ENCODE measurements around the gene TMEM59.
"Not testable (repeated sequence)": the region's sequence is repeated elsewhere in the genome, so short reads cannot be mapped to it uniquely, and the experiment has no call there.

TMEM59 gene

GRCh38 chr1:54037476-54037875 is 15.5 kb downstream of the TMEM59 start:
- TF ChIP-seq CTCF (IDR thresholded peaks at IDR 0.05) = no peak
- H3K4me3 ChIP-seq = no peak overlapping the region

GRCh38 chr1:54028306-54029251 is 24.4 kb downstream of the TMEM59 start:
- no peak overlapping the region for H3K27ac ChIP-seq

More at GRCh38 chr1:54037476-54037875, 15.5 kb downstream of the TMEM59 start:
- H3K27ac ChIP-seq = no peak overlapping the region
- DNase-seq (ENCODE audit: low spot score) = no peak

GRCh38 chr1:54027848-54028247 is 25.2 kb downstream of the TMEM59 start:
- TF ChIP-seq CTCF (IDR thresholded peaks at IDR 0.05) = no peak
- Histone ChIP-seq H3K4me3 (no peak overlapping the region), H3K27ac (no peak overlapping the region)
- no peak for DNase-seq (ENCODE audit: low spot score)

More at GRCh38 chr1:54028306-54029251, 24.4 kb downstream of the TMEM59 start:
- TF ChIP-seq CTCF (IDR thresholded peaks at IDR 0.05) = no peak
- no peak for DNase-seq (ENCODE audit: low spot score)
- H3K4me3 ChIP-seq = no peak overlapping the region

- H3K27ac ChIP-seq; H3K4me3 ChIP-seq; DNase-seq (ENCODE audit: low spot score): not testable (repeated sequence)
Measured at GRCh38 chr1:54024811-54025210, 28.2 kb downstream of the TMEM59 start.

- no peak overlapping the region for H3K27ac ChIP-seq
- no peak for DNase-seq (ENCODE audit: low spot score)
- no peak for TF ChIP-seq CTCF (IDR thresholded peaks at IDR 0.05)
Measured at GRCh38 chr1:54024358-54024757, 28.6 kb downstream of the TMEM59 start.

GRCh38 chr1:54019562-54020176 is 33.3 kb downstream of the TMEM59 start:
- H3K27ac ChIP-seq; H3K4me3 ChIP-seq; DNase-seq (ENCODE audit: low spot score): not testable (repeated sequence)

More at GRCh38 chr1:54024358-54024757, 28.6 kb downstream of the TMEM59 start:
- H3K4me3 ChIP-seq = no peak overlapping the region

- no peak for TF ChIP-seq CTCF (IDR thresholded peaks at IDR 0.05)
- Histone ChIP-seq H3K27ac (no peak overlapping the region), H3K4me3 (no peak overlapping the region)
- no peak for DNase-seq (ENCODE audit: low spot score)
Measured at GRCh38 chr1:54018635-54019034, 34.4 kb downstream of the TMEM59 start.

- Histone ChIP-seq H3K4me3 (no peak within 1 kb of the TSS), H3K27ac (no peak within 1 kb of the TSS)
- DNase-seq (ENCODE audit: low spot score) = no peak
- no peak for TF ChIP-seq CTCF (IDR thresholded peaks at IDR 0.05)
Measured at GRCh38 chr1:54017979-54018378, 35.0 kb downstream of the TMEM59 start, which contains the start of gene LDLRAD1. Gene LDLRAD1, minus strand, starts transcription at chr1:54018186. Its CDS starts 74 bp downstream, at chr1:54018112.

Data from coronary artery (tissue), 2 donors.